Measurements from ENCODE around the gene EML4. TPM values are rescaled to one million over a fixed set of nuclear protein-coding genes. Genes with fewer than 3 reads are reported as not detected.
"Not testable (repeated sequence)": the region's sequence is repeated elsewhere in the genome, so short reads cannot be mapped to it uniquely, and the experiment has no call there.

Gene EML4
- total RNA-seq, result 72.0 and 72.2 TPM in 2 replicates
- long read RNA-seq, full-length matches to known transcripts, result 4 of 38 reads
- long read RNA-seq, partial matches to known transcripts, result 30 of 38 reads
- long read RNA-seq, other reads (novel, unspliced or antisense), result 4 of 38 reads

- Mint-ChIP-seq H3K36me3 (ENCODE audit: low read depth) (no peaks in the 10 kb centered on the region), H3K9me3 (no peaks in the 10 kb centered on the region), H3K4me3 (peak within 1 kb of the TSS; percentile 84), H3K4me1 (peaks cover 4% of the 10 kb centered on the region), H3K27ac (ENCODE audit: unreplicated experiment) (peak within 1 kb of the TSS; percentile 44), H3K27me3 (ENCODE audit: low read depth) (no peaks in the 10 kb centered on the region)
- DNase-seq (ENCODE audit: low read depth, low spot score), result peak; percentile 92
- TF ChIP-seq CTCF (conservative IDR thresholded peaks at IDR 0.05), result no peak
These were observed at the start of gene EML4 for GRCh38 chr2:42169100-42169873. Gene EML4, plus strand, starts transcription at chr2:42169353. Its CDS starts 259 bp downstream, at chr2:42169612.

GRCh38 chr2:42123426-42123825 lies 45.7 kb upstream of the EML4 start:
- H3K27me3 Mint-ChIP-seq (ENCODE audit: low read depth), result no peaks in the 10 kb centered on the region
- no peak for DNase-seq (ENCODE audit: low read depth, low spot score)
- no peak for TF ChIP-seq CTCF (conservative IDR thresholded peaks at IDR 0.05)
- no peaks in the 10 kb centered on the region for H3K9me3 Mint-ChIP-seq
- H3K27ac Mint-ChIP-seq (ENCODE audit: unreplicated experiment), result no peak overlapping the region
- H3K4me1 Mint-ChIP-seq, result peaks cover 5% of the 10 kb centered on the region
- H3K36me3 Mint-ChIP-seq (ENCODE audit: low read depth), result no peaks in the 10 kb centered on the region
- no peak overlapping the region for H3K4me3 Mint-ChIP-seq

GRCh38 chr2:42124011-42124785 lies 45.0 kb upstream of the EML4 start:
- H3K27ac Mint-ChIP-seq (ENCODE audit: unreplicated experiment), result no peak overlapping the region
- no peak for TF ChIP-seq CTCF (conservative IDR thresholded peaks at IDR 0.05)
- no peak for DNase-seq (ENCODE audit: low read depth, low spot score)
- H3K4me1 Mint-ChIP-seq, result peaks cover 12% of the 10 kb centered on the region
- H3K27me3 Mint-ChIP-seq (ENCODE audit: low read depth), result no peaks in the 10 kb centered on the region
- no peaks in the 10 kb centered on the region for H3K9me3 Mint-ChIP-seq
- H3K36me3 Mint-ChIP-seq (ENCODE audit: low read depth), result no peaks in the 10 kb centered on the region
- no peak overlapping the region for H3K4me3 Mint-ChIP-seq

GRCh38 chr2:42125841-42126594 lies 43.1 kb upstream of the EML4 start:
- no peak overlapping the region for H3K4me3 Mint-ChIP-seq
- peaks cover 12% of the 10 kb centered on the region for H3K4me1 Mint-ChIP-seq
- no peak for DNase-seq (ENCODE audit: low read depth, low spot score)
- H3K36me3 Mint-ChIP-seq (ENCODE audit: low read depth), result no peaks in the 10 kb centered on the region
- no peak for TF ChIP-seq CTCF (conservative IDR thresholded peaks at IDR 0.05)
- H3K27me3 Mint-ChIP-seq (ENCODE audit: low read depth), result no peaks in the 10 kb centered on the region
- no peaks in the 10 kb centered on the region for H3K9me3 Mint-ChIP-seq
- H3K27ac Mint-ChIP-seq (ENCODE audit: unreplicated experiment), result no peak overlapping the region

- not testable (repeated sequence) for H3K27me3 Mint-ChIP-seq (ENCODE audit: low read depth); H3K27ac Mint-ChIP-seq (ENCODE audit: unreplicated experiment); H3K9me3 Mint-ChIP-seq; H3K36me3 Mint-ChIP-seq (ENCODE audit: low read depth); DNase-seq (ENCODE audit: low read depth, low spot score); H3K4me3 Mint-ChIP-seq
- peaks cover 12% of the 10 kb centered on the region for H3K4me1 Mint-ChIP-seq
These were observed 42.3 kb upstream of the EML4 start for GRCh38 chr2:42126873-42127272.
